Left cardiac atrium (tissue), 4 donors: ENCODE results near the gene FTMT. TPM values are rescaled to one million over a fixed set of nuclear protein-coding genes. Genes with fewer than 3 reads are reported as not detected.
"Not testable (repeated sequence)": the region's sequence is repeated elsewhere in the genome, so short reads cannot be mapped to it uniquely, and the experiment has no call there.

ENCODE experiments used
- ATAC-seq, 2 donors: fragments of 200-7000 bp; cut with Tn5 transposase; one replicate each; pipeline ENCODE4 v1.9.1; 2020; ENCODE audit warnings: mild to moderate bottlenecking in 2 of 2, moderate library complexity in 2 of 2
- DNase-seq: peaks from one replicate; pipeline ENCODE4 v3.0.0-alpha.2; 2020
- intact Hi-C, 2 donors: fragments of 100-400 bp; cut with DNase I; formaldehyde crosslinking; loops; one replicate each; pipeline versions ENCODE4 v1.14.1 to v1.15.1; 2022 to 2023
- long read RNA-seq: library from polyadenylated mRNA; unstranded; transcript quantifications from one replicate; pipeline ENCODE4 v2.0.0, GENCODE V29; 2021
- total RNA-seq, 2 donors: library from RNA; stranded (reverse); fragmentation: NEBNext Ultra II Directional; extraction: Animal tissue kit (Norgen Biotek cat#: 25700); gene quantifications; one replicate each; pipeline ENCODE4 v1.2.1, GENCODE V29; 2021
- donor health status: DM: no; HTN: yes; CAD: no.
- donor health status: DM: no; HTN: yes; CAD: no; lungs with severe emphysema.
- donor health status: DM: yes; HTN: yes; CAD: no.
- donor health status: Dilated cardiomyopathy.

Gene FTMT
- total RNA-seq: not detected
- long read RNA-seq: 0 reads

GRCh38 chr5:121851643-121852574 is at the start of gene FTMT:
Gene FTMT, plus strand, starts transcription at chr5:121851882. Its CDS starts 82 bp downstream, at chr5:121851964.
- ATAC-seq: no peak
- DNase-seq: no peak
- intact Hi-C loops: no loop called here

- ATAC-seq, DNase-seq, intact Hi-C loops: not testable (repeated sequence)
Measured at GRCh38 chr5:121805251-121805650, 46.4 kb upstream of the FTMT start.

GRCh38 chr5:121805911-121806310 is 45.8 kb upstream of the FTMT start:
- ATAC-seq (no peak), DNase-seq (no peak)
- intact Hi-C loops: no loop called here

- ATAC-seq (no peak), DNase-seq (no peak)
- intact Hi-C loops: no loop called here
Measured at GRCh38 chr5:121816164-121816563, 35.5 kb upstream of the FTMT start.

- intact Hi-C loops: no loop called here
- ATAC-seq: no peak
Measured at GRCh38 chr5:121819682-121820261, 31.9 kb upstream of the FTMT start.

GRCh38 chr5:121833617-121834016 is 18.1 kb upstream of the FTMT start:
- intact Hi-C loops: no loop called here
- ATAC-seq (no peak), DNase-seq (no peak)

More at GRCh38 chr5:121819682-121820261, 31.9 kb upstream of the FTMT start:
- DNase-seq: no peak

GRCh38 chr5:121834021-121834420 is 17.7 kb upstream of the FTMT start:
- no peak for DNase-seq
- intact Hi-C loops: no loop called here
- no peak for ATAC-seq

- no peak for DNase-seq
- no peak for ATAC-seq
- intact Hi-C loops: no loop called here
Measured at GRCh38 chr5:121841892-121842291, 9.8 kb upstream of the FTMT start.

GRCh38 chr5:121850272-121850671 is 1.4 kb upstream of the FTMT start:
- intact Hi-C loops: no loop called here
- no peak for ATAC-seq
- no peak for DNase-seq

- intact Hi-C loops: no loop called here
- DNase-seq (no peak), ATAC-seq (no peak)
Measured at GRCh38 chr5:121853850-121854249, 2.2 kb downstream of the FTMT start.

GRCh38 chr5:121862801-121863200 is 11.1 kb downstream of the FTMT start:
- no peak for DNase-seq
- intact Hi-C loops: no loop called here
- ATAC-seq: no peak

- no peak for DNase-seq
- intact Hi-C loops: no loop called here
- ATAC-seq: no peak
Measured at GRCh38 chr5:121863753-121864285, 12.1 kb downstream of the FTMT start.

- intact Hi-C loops: no loop called here
- DNase-seq: no peak
- ATAC-seq: no peak
Measured at GRCh38 chr5:121867403-121867802, 15.7 kb downstream of the FTMT start.

GRCh38 chr5:121870489-121870888 is 18.8 kb downstream of the FTMT start:
- ATAC-seq (no peak), DNase-seq (no peak)
- intact Hi-C loops: loop anchor here in 1 of 2 donors (5.0 kb wide), 1 partner anchor 1053 kb away; no protein-coding TSS in a partner anchor

GRCh38 chr5:121872856-121873255 is 21.2 kb downstream of the FTMT start:
- intact Hi-C loops: loop anchor here in 1 of 2 donors (2.0 to 5.0 kb wide), 2 partner anchors 242 to 1056 kb away; no protein-coding TSS in a partner anchor
- no peak for ATAC-seq
- no peak for DNase-seq

- DNase-seq (no peak), ATAC-seq (no peak)
- intact Hi-C loops: loop anchor here in 1 of 2 donors (2.0 to 5.0 kb wide), 2 partner anchors 243 to 1056 kb away; no protein-coding TSS in a partner anchor
Measured at GRCh38 chr5:121873409-121873808, 21.7 kb downstream of the FTMT start.

- DNase-seq (no peak), ATAC-seq (no peak)
- intact Hi-C loops: no loop called here
Measured at GRCh38 chr5:121885630-121886029, 33.9 kb downstream of the FTMT start.

GRCh38 chr5:121887727-121888126 is 36.0 kb downstream of the FTMT start:
- no peak for DNase-seq
- ATAC-seq: no peak
- intact Hi-C loops: no loop called here

- no peak for DNase-seq
- ATAC-seq: no peak
- intact Hi-C loops: no loop called here
Measured at GRCh38 chr5:121890297-121890858, 38.7 kb downstream of the FTMT start.

- no peak for DNase-seq
- intact Hi-C loops: no loop called here
- ATAC-seq: no peak
Measured at GRCh38 chr5:121897341-121897740, 45.7 kb downstream of the FTMT start.
